Peyer's patch (tissue), 4 donors: ENCODE data around the gene CACNA2D2. TPM values are rescaled to one million over a fixed set of nuclear protein-coding genes. Genes with fewer than 3 reads are reported as not detected.

Experiments used
- DNase-seq, 3 donors: peaks; one replicate each; pipeline ENCODE4 v3.0.0-alpha.2; 2017 to 2019
- H3K27ac ChIP-seq, 4 donors: fragments of 200-600 bp; sonication (generic); one replicate each; pipeline ENCODE4 v1.5.1; 2016 to 2019
- H3K27me3 ChIP-seq, 2 donors: fragments of 200-600 bp; sonication (generic); one replicate each; pipeline ENCODE4 v1.5.1; 2019
- H3K36me3 ChIP-seq, 3 donors: fragments of 200-600 bp; sonication (generic); one replicate each; pipeline ENCODE4 v1.5.1; 2016 to 2019
- H3K4me1 ChIP-seq, 4 donors: fragments of 200-600 bp; sonication (generic); one replicate each; pipeline ENCODE4 v1.5.1; 2016 to 2019
- H3K4me3 ChIP-seq, 4 donors: fragments of 200-600 bp; sonication (generic); 1 replicate in 3 of 4; 2 replicates in 1 of 4; pipeline ENCODE4 v1.5.1; 2016 to 2019; ENCODE audit warnings: mild to moderate bottlenecking in 1 of 4
- H3K9me3 ChIP-seq, 4 donors: fragments of 200-600 bp; sonication (generic); one replicate each; pipeline ENCODE4 v1.5.1; 2016 to 2019; ENCODE audit warnings: mild to moderate bottlenecking in 1 of 4
- POLR2A ChIP-seq, 2 donors: fragments of 450-650 bp; IDR thresholded peaks; one replicate each; pipeline ENCODE4 v1.5.1; 2017; ENCODE audit warnings: antibody characterized with exemption in 2 of 2, mild to moderate bottlenecking in 2 of 2, moderate library complexity in 2 of 2
- total RNA-seq, 4 donors: library from RNA; depleted of rRNA; stranded (reverse); fragments of >200 nt; gene quantifications; one replicate each; pipeline ENCODE4 v1.1.0, GENCODE V29; 2016
- TF ChIP-seq, protein P1 (sequence below), 6 experiments: fragments of 450-650 bp in 4 of 6; fragments of 200-600 bp in 2 of 6; sonication (generic) in 1 of 6; IDR thresholded peaks; one replicate each; pipeline ENCODE4 v1.5.1; 2017 to 2019; ENCODE audit warnings: antibody characterized with exemption in 6 of 6, mild to moderate bottlenecking in 3 of 6, moderate library complexity in 1 of 6

The CACNA2D2 gene
- total RNA-seq, 4 donors from 2014 or later = 0.88 to 5.8 (median 1.2) TPM

DNA sequence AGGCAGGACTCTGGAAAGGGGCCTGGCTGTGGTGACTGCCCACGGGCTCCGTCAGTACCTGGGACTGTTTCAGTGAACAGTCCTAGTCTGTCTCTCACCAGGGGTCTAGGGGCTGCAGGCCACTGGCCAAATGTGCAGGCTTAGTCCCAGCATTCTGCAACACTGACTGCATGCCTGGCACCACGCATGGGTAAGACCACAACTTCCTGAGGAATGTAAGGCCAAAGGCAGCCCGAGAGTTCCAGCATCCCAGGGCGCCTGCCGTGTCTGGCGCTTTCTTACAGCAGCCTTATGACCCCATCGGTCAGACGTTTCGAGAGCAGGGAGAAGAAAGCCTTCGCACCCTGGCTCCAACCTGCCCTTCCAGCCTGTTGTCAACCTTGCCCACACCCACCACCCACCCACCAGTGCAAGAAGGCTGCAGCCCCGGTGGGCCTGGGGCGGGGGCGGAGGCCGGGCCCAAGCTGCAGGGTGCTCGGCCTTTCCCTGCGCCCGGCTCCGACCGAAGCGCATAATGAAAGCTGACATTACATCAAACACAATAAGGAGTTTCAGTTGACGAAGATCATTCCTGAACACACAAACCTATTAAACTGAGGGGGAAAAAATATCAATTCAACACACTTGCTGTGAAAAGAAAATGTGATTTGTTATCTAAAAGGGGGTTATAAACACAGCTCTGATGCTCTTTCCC, 114.6 kb downstream of the CACNA2D2 start:
- no peak overlapping the region for H3K27ac ChIP-seq
- DNase-seq = no peak
- H3K4me1 ChIP-seq = peaks cover 0 to 14% (median 4%) of the 10 kb centered on the region in 4 donors
- no peaks in the 10 kb centered on the region for H3K36me3 ChIP-seq
- no peaks in the 10 kb centered on the region for H3K27me3 ChIP-seq
- H3K9me3 ChIP-seq = no peaks in the 10 kb centered on the region
- TF ChIP-seq, protein P1, sequence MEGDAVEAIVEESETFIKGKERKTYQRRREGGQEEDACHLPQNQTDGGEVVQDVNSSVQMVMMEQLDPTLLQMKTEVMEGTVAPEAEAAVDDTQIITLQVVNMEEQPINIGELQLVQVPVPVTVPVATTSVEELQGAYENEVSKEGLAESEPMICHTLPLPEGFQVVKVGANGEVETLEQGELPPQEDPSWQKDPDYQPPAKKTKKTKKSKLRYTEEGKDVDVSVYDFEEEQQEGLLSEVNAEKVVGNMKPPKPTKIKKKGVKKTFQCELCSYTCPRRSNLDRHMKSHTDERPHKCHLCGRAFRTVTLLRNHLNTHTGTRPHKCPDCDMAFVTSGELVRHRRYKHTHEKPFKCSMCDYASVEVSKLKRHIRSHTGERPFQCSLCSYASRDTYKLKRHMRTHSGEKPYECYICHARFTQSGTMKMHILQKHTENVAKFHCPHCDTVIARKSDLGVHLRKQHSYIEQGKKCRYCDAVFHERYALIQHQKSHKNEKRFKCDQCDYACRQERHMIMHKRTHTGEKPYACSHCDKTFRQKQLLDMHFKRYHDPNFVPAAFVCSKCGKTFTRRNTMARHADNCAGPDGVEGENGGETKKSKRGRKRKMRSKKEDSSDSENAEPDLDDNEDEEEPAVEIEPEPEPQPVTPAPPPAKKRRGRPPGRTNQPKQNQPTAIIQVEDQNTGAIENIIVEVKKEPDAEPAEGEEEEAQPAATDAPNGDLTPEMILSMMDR (IDR thresholded peaks at IDR 0.05) = no peak
- TF ChIP-seq POLR2A (IDR thresholded peaks at IDR 0.05) = no peak
- H3K4me3 ChIP-seq = no peak overlapping the region

DNA sequence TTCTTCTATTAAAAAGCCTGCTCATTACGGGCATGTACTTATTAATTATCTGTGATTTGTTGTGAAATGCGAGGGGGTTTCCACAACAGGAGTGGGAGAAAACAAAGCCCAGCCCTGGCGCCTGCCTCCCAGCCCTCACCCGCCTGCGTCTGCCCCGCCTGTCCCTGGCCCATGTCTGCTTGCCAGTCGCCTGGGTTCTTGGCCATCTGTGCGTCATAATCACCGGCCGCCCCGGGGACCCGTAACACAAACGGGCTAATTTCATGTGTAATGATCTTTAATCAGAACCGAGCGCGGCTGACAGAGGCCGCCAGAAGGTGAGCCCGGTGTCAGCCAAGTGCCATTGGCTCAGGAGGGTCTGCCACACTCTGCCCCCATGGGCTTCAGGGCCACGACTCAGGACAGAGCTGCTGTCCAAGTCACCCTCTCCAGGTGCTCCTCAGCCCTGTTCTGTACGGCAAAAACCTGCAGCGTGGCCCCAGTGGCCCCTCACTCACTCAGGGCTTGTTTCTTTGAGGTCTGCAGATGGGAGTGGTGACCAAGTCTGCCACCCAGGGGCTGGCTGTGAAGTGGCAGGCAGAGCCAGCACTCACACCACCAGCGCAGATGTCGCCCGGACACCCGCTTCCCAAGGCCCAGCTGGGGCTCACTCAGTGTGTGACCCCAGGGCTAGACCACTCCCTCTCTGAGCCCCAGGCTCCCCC, 115.3 kb downstream of the CACNA2D2 start:
- Histone ChIP-seq H3K4me3 (no peak overlapping the region), H3K27ac (no peak overlapping the region)
- no peak for DNase-seq

DNA sequence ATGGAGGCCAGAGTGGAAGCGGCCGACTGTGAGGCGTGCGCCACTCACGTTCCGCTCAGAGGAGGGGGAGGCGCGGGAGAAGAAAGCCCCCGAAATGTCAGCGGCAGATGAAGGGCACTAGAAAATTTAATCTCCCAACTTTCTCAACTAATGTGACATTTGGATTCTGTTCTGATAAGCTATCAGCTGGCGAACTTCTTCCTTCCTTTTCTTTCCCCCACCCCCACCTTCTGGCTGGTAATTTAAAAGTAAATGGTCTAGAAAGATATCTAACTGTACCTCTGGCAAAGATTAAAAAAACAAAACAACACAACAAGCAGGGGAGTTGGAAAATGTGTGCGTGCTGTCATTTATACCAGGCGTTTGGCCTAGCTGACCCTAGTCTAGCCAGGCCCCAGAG, 117.7 kb downstream of the CACNA2D2 start:
- DNase-seq = no peak
- Histone ChIP-seq H3K4me3 (no peak overlapping the region), H3K4me1 (peaks cover 0 to 4% (median 1%) of the 10 kb centered on the region in 4 donors), H3K36me3 (no peaks in the 10 kb centered on the region), H3K27ac (no peak overlapping the region), H3K9me3 (no peaks in the 10 kb centered on the region), H3K27me3 (no peaks in the 10 kb centered on the region)
- TF ChIP-seq, protein P1 (IDR thresholded peaks at IDR 0.05) = no peak

More for the DNA sequence above, 115.3 kb downstream of the CACNA2D2 start:
- Histone ChIP-seq H3K9me3 (no peaks in the 10 kb centered on the region), H3K36me3 (no peaks in the 10 kb centered on the region), H3K4me1 (peaks cover 0 to 14% (median 4%) of the 10 kb centered on the region in 4 donors), H3K27me3 (no peaks in the 10 kb centered on the region)
- no peak for TF ChIP-seq POLR2A (IDR thresholded peaks at IDR 0.05)
- TF ChIP-seq, protein P1 (IDR thresholded peaks at IDR 0.05) = peak in 4 of 6 experiments; percentile 5 to 38 (median 35)

DNA sequence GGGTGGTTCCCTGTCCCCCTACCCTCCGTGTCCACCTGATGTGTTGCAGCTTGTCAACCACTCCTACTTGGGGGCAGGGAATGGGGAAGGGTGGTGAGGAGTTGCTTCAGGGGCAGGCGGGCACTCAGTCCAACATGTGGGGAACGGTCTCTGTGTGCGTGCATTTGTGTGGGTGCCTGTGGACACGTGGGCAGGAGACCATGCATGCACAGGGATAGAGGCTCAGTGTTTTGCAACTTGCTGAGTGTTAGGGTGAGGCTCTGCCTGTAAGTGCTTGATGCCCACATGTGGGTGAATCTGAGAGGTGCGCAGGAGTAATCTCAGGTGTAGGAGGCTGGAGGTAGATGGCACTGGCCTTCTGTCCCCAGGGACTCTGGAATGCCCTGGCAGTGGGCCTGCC, 119.7 kb downstream of the CACNA2D2 start:
- TF ChIP-seq, protein P1 (IDR thresholded peaks at IDR 0.05) = no peak
- TF ChIP-seq POLR2A (IDR thresholded peaks at IDR 0.05) = no peak

DNA sequence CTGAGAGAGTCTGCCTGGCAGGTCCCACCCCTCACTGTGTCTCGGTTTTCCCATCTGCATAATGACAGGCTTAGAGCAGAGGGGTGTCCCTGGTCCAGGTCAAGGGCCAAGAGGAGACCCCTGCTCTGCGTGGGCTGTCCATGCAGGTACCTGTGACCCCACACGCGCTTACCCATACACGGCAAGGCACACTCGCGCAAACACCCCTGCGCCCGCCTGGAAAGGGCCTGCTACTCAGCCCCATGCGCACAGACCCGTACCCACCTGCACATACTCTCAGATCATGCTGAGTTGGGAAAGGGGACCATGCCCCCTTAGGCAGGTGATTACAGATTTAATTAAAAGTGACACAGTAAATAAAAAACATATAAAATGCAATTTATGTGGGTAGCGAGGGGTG, 120.7 kb downstream of the CACNA2D2 start:
- Histone ChIP-seq H3K36me3 (no peaks in the 10 kb centered on the region), H3K9me3 (no peaks in the 10 kb centered on the region), H3K27me3 (no peaks in the 10 kb centered on the region), H3K4me1 (no peaks in the 10 kb centered on the region), H3K4me3 (no peak overlapping the region), H3K27ac (no peak overlapping the region)
- DNase-seq = no peak
- no peak for TF ChIP-seq POLR2A (IDR thresholded peaks at IDR 0.05)
- TF ChIP-seq, protein P1 (IDR thresholded peaks at IDR 0.05) = no peak

More for the DNA sequence above, 119.7 kb downstream of the CACNA2D2 start:
- Histone ChIP-seq H3K36me3 (no peaks in the 10 kb centered on the region), H3K9me3 (no peaks in the 10 kb centered on the region), H3K27me3 (no peaks in the 10 kb centered on the region), H3K27ac (no peak overlapping the region), H3K4me1 (no peaks in the 10 kb centered on the region), H3K4me3 (no peak overlapping the region)
- DNase-seq = no peak
